DOHH2 (cell line): Measurements from ENCODE around the gene GPD1.

Source experiments
- H3F3A ChIP-seq: fragments of 200-600 bp; sonication (generic), shearing (Covaris generic); 2 replicates; pipeline ENCODE4 v1.6.0; 2016; ENCODE audit warnings: antibody characterized with exemption, mild to moderate bottlenecking; ENCODE audit not compliant: control insufficient read depth, insufficient read depth
- H3K27ac ChIP-seq: fragments of 200-600 bp; sonication (generic); 2 replicates; pipeline ENCODE4 v1.5.1; 2014; ENCODE audit warnings: low read depth, mild to moderate bottlenecking, low read length, moderate library complexity
- H3K27me3 ChIP-seq: fragments of 200-600 bp; sonication (generic); 2 replicates; pipeline ENCODE4 v1.6.1; 2014; ENCODE audit warnings: mild to moderate bottlenecking, low read length, mixed read lengths; ENCODE audit not compliant: control insufficient read depth
- H3K36me3 ChIP-seq: fragments of 200-600 bp; sonication (generic); 2 replicates; pipeline ENCODE4 v1.6.1; 2014; ENCODE audit warnings: mild to moderate bottlenecking, low read length, moderate library complexity, mixed read lengths; ENCODE audit not compliant: control insufficient read depth
- H3K4me1 ChIP-seq: fragments of 200-600 bp; sonication (generic); 2 replicates; pipeline ENCODE4 v1.6.1; 2014; ENCODE audit warnings: mild to moderate bottlenecking, low read length, mixed read lengths; ENCODE audit not compliant: control insufficient read depth
- H3K4me2 ChIP-seq: fragments of 200-600 bp; sonication (generic); 2 replicates; pipeline ENCODE4 v1.6.0; 2014; ENCODE audit warnings: mild to moderate bottlenecking, low read length, moderate library complexity
- H3K4me3 ChIP-seq: fragments of 200-600 bp; sonication (generic); 2 replicates; pipeline ENCODE4 v1.5.1; 2014; ENCODE audit warnings: mild to moderate bottlenecking, low read length, mixed read lengths
- H3K79me2 ChIP-seq: fragments of 200-600 bp; sonication (generic); 2 replicates; pipeline ENCODE4 v1.6.1; 2014; ENCODE audit warnings: mild to moderate bottlenecking, low read length, mixed read lengths; ENCODE audit not compliant: control insufficient read depth
- H3K9me2 ChIP-seq: fragments of 200-600 bp; sonication (generic); replicated peaks from 2 replicates; pipeline ENCODE4 v1.6.1; 2014; ENCODE audit warnings: mild to moderate bottlenecking, low read length, mixed read lengths; ENCODE audit not compliant: control insufficient read depth
- H3K9me3 ChIP-seq: fragments of 200-600 bp; sonication (generic); 2 replicates; pipeline ENCODE4 v1.6.1; 2014; ENCODE audit warnings: antibody characterized with exemption, low read length, mixed read lengths; ENCODE audit not compliant: control insufficient read depth, insufficient read depth
- H4K20me1 ChIP-seq: fragments of 200-600 bp; sonication (generic); 2 replicates; pipeline ENCODE4 v1.6.0; 2014; ENCODE audit warnings: low read depth, mild to moderate bottlenecking, antibody characterized with exemption, low read length, moderate library complexity; ENCODE audit not compliant: control insufficient read depth, insufficient read depth
- CTCF ChIP-seq: fragments of 200-600 bp; sonication (generic); IDR thresholded peaks from one replicate; pipeline ENCODE4 v1.5.1; 2014; ENCODE audit warnings: antibody characterized with exemption, mild to moderate bottlenecking, low read depth, low read length; ENCODE audit not compliant: poor library complexity, severe bottlenecking
- EZH2phosphoT487 ChIP-seq: fragments of 200-600 bp; sonication (generic); IDR thresholded peaks from 2 replicates; pipeline ENCODE4 v1.6.1; 2017; ENCODE audit warnings: borderline replicate concordance, mild to moderate bottlenecking, antibody characterized with exemption, low read length, moderate library complexity, mixed read lengths

The GPD1 gene

GRCh38 chr12:50078281-50078680, 25.5 kb upstream of the GPD1 start:
- no peaks in the 10 kb centered on the region for H3K9me2 ChIP-seq
- peaks cover 10% of the 10 kb centered on the region; the same call in 1 of the 2 replicates for H3K27me3 ChIP-seq
- H4K20me1 ChIP-seq = no peaks in the 10 kb centered on the region
- H3K27ac ChIP-seq = no peak overlapping the region
- no peaks in the 10 kb centered on the region for H3K36me3 ChIP-seq
- no peaks in the 10 kb centered on the region for H3F3A ChIP-seq
- H3K9me3 ChIP-seq = no peaks in the 10 kb centered on the region
- TF ChIP-seq CTCF (no peak), EZH2phosphoT487 (no peak)
- H3K4me1 ChIP-seq = 0 out of 2 replicates have a peak, but pooled peaks cover 3% of the 10 kb centered on the region
- no peaks in the 10 kb centered on the region for H3K79me2 ChIP-seq
- H3K4me2 ChIP-seq = no peak overlapping the region
- H3K4me3 ChIP-seq = no peak overlapping the region

GRCh38 chr12:50079771-50080170, 24.0 kb upstream of the GPD1 start:
- Histone ChIP-seq H3K4me3 (no peak overlapping the region), H4K20me1 (no peaks in the 10 kb centered on the region), H3K9me3 (no peaks in the 10 kb centered on the region), H3K9me2 (no peaks in the 10 kb centered on the region), H3K27ac (no peak overlapping the region), H3K36me3 (no peaks in the 10 kb centered on the region), H3K4me1 (0 out of 2 replicates have a peak, but pooled peaks cover 6% of the 10 kb centered on the region), H3K27me3 (peaks cover 10% of the 10 kb centered on the region; the same call in 1 of the 2 replicates), H3K79me2 (peaks cover 3% of the 10 kb centered on the region), H3F3A (no peaks in the 10 kb centered on the region), H3K4me2 (no peak overlapping the region)
- TF ChIP-seq CTCF (no peak), EZH2phosphoT487 (no peak)

GRCh38 chr12:50081096-50081808, 22.6 kb upstream of the GPD1 start:
- no peak for TF ChIP-seq CTCF
- TF ChIP-seq EZH2phosphoT487 = no peak
- Histone ChIP-seq H4K20me1 (no peaks in the 10 kb centered on the region), H3K9me3 (no peaks in the 10 kb centered on the region), H3K79me2 (peaks cover 15% of the 10 kb centered on the region), H3F3A (peaks cover 4% of the 10 kb centered on the region), H3K4me2 (peak overlapping the region; percentile 23; the same call in 1 of the 2 replicates), H3K27me3 (peaks cover 10% of the 10 kb centered on the region; the same call in 1 of the 2 replicates), H3K9me2 (no peaks in the 10 kb centered on the region), H3K4me3 (no peak overlapping the region), H3K36me3 (peaks cover 8% of the 10 kb centered on the region; the same call in 1 of the 2 replicates), H3K27ac (no peak overlapping the region), H3K4me1 (peaks cover 13% of the 10 kb centered on the region)
